IMR-90 (cell line): Measurements from ENCODE around the gene SAAL1. TPM values are rescaled to one million over a fixed set of nuclear protein-coding genes. Genes with fewer than 3 reads are reported as not detected.

Source experiments
- ATAC-seq: fragments of 200-7000 bp; cut with Tn5 transposase; 2 replicates; pipeline ENCODE4 v1.9.1; 2020; ENCODE audit warnings: low read depth, mild to moderate bottlenecking, moderate library complexity
- BruUV-seq: library from RNA; stranded (reverse); fragments of 400-500 nt; replicated peaks from 2 replicates; lab custom pipeline; 2021; lab: Mats Ljungman, UMichigan
- CTCF ChIA-PET: fragments of 300-600 bp; formaldehyde crosslinking; extraction: SDS; loops from one replicate; lab custom pipeline; 2021; ENCODE audit warnings: antibody characterized with exemption; lab: Yijun Ruan, JAX
- POLR2A ChIA-PET: fragments of 300-600 bp; sonication (Branson Sonifier 250); formaldehyde crosslinking; loops from one replicate; lab custom pipeline; 2022; ENCODE audit warnings: antibody characterized with exemption; ENCODE audit not compliant: unreplicated experiment; lab: Charles Lee
- DNase-seq: peaks from one replicate; pipeline ENCODE4 v3.0.0; 2013
- H2AFZ ChIP-seq: replicated peaks from 2 replicates; pipeline ENCODE3; 2013; ENCODE audit warnings: low read length, mild to moderate bottlenecking; ENCODE audit not compliant: poor library complexity
- H2AK5ac ChIP-seq: 2 replicates; pipeline ENCODE4 v1.6.1; 2013; ENCODE audit warnings: low read depth, low read length, inconsistent platforms
- H2AK9ac ChIP-seq: replicated peaks from 2 replicates; pipeline ENCODE3; 2013; ENCODE audit warnings: mild to moderate bottlenecking, low read depth, low read length, moderate library complexity; ENCODE audit not compliant: poor library complexity
- H2BK120ac ChIP-seq: 2 replicates; pipeline ENCODE4 v1.6.1; 2013; ENCODE audit warnings: low read depth, low read length, inconsistent platforms
- H2BK15ac ChIP-seq: 3 replicates; pipeline ENCODE4 v1.6.1; 2013; ENCODE audit warnings: low read depth, low read length, inconsistent platforms
- H2BK20ac ChIP-seq: 2 replicates; pipeline ENCODE4 v1.6.1; 2013; ENCODE audit warnings: low read depth, mild to moderate bottlenecking, inconsistent platforms, low read length, moderate library complexity
- H2BK5ac ChIP-seq: 2 replicates; pipeline ENCODE4 v1.6.1; 2013; ENCODE audit warnings: mild to moderate bottlenecking, low read depth, low read length, inconsistent platforms; ENCODE audit not compliant: poor library complexity, severe bottlenecking
- H3K14ac ChIP-seq: replicated peaks from 2 replicates; pipeline ENCODE4 v1.6.1; 2013; ENCODE audit warnings: low read depth, low read length, inconsistent platforms
- H3K18ac ChIP-seq: 2 replicates; pipeline ENCODE4 v1.6.1; 2013; ENCODE audit warnings: low read depth, low read length, control low read depth
- H3K23ac ChIP-seq: 2 replicates; pipeline ENCODE4 v1.6.1; 2013; ENCODE audit warnings: low read depth, low read length, inconsistent platforms
- H3K27ac ChIP-seq: 2 replicates; pipeline ENCODE4 v1.5.1; 2013; ENCODE audit warnings: mild to moderate bottlenecking, control low read depth, low read length; ENCODE audit not compliant: insufficient read depth
- H3K27me3 ChIP-seq: 2 replicates; pipeline ENCODE4 v1.6.1; 2013; ENCODE audit warnings: low read length; ENCODE audit not compliant: control insufficient read depth, insufficient read depth
- H3K36me3 ChIP-seq: 2 replicates; pipeline ENCODE4 v1.6.1; 2013; ENCODE audit warnings: low read length, mixed read lengths; ENCODE audit not compliant: control insufficient read depth, insufficient read depth
- H3K4ac ChIP-seq: 2 replicates; pipeline ENCODE4 v1.6.1; 2013; ENCODE audit warnings: low read depth, low read length, inconsistent platforms
- H3K4me1 ChIP-seq: 2 replicates; pipeline ENCODE4 v1.6.1; 2013; ENCODE audit warnings: low read length, mixed read lengths; ENCODE audit not compliant: control insufficient read depth, insufficient read depth
- H3K4me2 ChIP-seq: 2 replicates; pipeline ENCODE4 v1.6.1; 2013; ENCODE audit warnings: low read depth, mild to moderate bottlenecking, control low read depth, low read length, moderate library complexity
- H3K4me3 ChIP-seq: 2 replicates; pipeline ENCODE4 v1.5.1; 2013; ENCODE audit warnings: low read depth, mild to moderate bottlenecking, control low read depth, low read length, moderate library complexity; ENCODE audit not compliant: insufficient read depth
- H3K56ac ChIP-seq: 2 replicates; pipeline ENCODE4 v1.6.1; 2013; ENCODE audit warnings: low read length, inconsistent platforms; ENCODE audit not compliant: insufficient read depth; ENCODE audit errors: extremely low read depth
- H3K79me1 ChIP-seq, 2 experiments: 2 replicates each; pipeline ENCODE4 v1.6.1; 2013; ENCODE audit warnings: low read length in 2 of 2, inconsistent platforms in 1 of 2, low read depth in 1 of 2
- H3K9ac ChIP-seq: 2 replicates; pipeline ENCODE4 v1.6.1; 2013; ENCODE audit warnings: low read depth, low read length, control low read depth
- H3K9me1 ChIP-seq: 2 replicates; pipeline ENCODE4 v1.6.1; 2013; ENCODE audit warnings: low read length, inconsistent platforms; ENCODE audit not compliant: insufficient read depth
- H3K9me3 ChIP-seq: 2 replicates; pipeline ENCODE4 v1.6.1; 2013; ENCODE audit warnings: low read length; ENCODE audit not compliant: control insufficient read depth, insufficient read depth
- H4K20me1 ChIP-seq: 2 replicates; pipeline ENCODE4 v1.6.1; 2013; ENCODE audit warnings: low read length, inconsistent platforms; ENCODE audit not compliant: insufficient read depth
- H4K5ac ChIP-seq: 2 replicates; pipeline ENCODE4 v1.6.1; 2013; ENCODE audit warnings: mild to moderate bottlenecking, low read depth, low read length, control low read depth
- H4K8ac ChIP-seq, 2 experiments: 2 replicates each; pipeline ENCODE4 v1.6.1; 2013; ENCODE audit warnings: low read depth in 2 of 2, low read length in 2 of 2, control low read depth in 1 of 2, inconsistent platforms in 1 of 2
- H4K91ac ChIP-seq: 2 replicates; pipeline ENCODE4 v1.6.1; 2013; ENCODE audit warnings: low read depth, low read length, inconsistent platforms; ENCODE audit not compliant: insufficient read depth
- BHLHE40 ChIP-seq: fragments of 150-350 bp; IDR thresholded peaks from 2 replicates; pipeline ENCODE4 v1.6.1; 2016; ENCODE audit warnings: mild to moderate bottlenecking, low read depth, low read length
- CEBPB ChIP-seq: IDR thresholded peaks from 2 replicates; pipeline ENCODE4 v1.6.1; 2012; ENCODE audit warnings: low read depth, low read length, improper control_type of control experiment
- CHD1 ChIP-seq: IDR thresholded peaks from 2 replicates; pipeline ENCODE4 v1.6.1; 2012; ENCODE audit warnings: low read depth, low read length, improper control_type of control experiment
- FOS ChIP-seq: fragments of 150-350 bp; IDR thresholded peaks from 2 replicates; pipeline ENCODE4 v1.6.1; 2016; ENCODE audit warnings: low read depth, low read length
- MAFK ChIP-seq: IDR thresholded peaks from 2 replicates; pipeline ENCODE4 v1.6.1; 2012; ENCODE audit warnings: low read depth, low read length, improper control_type of control experiment
- MAZ ChIP-seq: IDR thresholded peaks from 2 replicates; pipeline ENCODE4 v1.6.1; 2012; ENCODE audit warnings: low read depth, mild to moderate bottlenecking, low read length, improper control_type of control experiment, moderate library complexity, borderline replicate concordance
- MXI1 ChIP-seq: IDR thresholded peaks from 2 replicates; pipeline ENCODE4 v1.6.1; 2012; ENCODE audit warnings: low read depth, mild to moderate bottlenecking, low read length, moderate library complexity, borderline replicate concordance
- NFE2L2 ChIP-seq: fragments of 150-350 bp; IDR thresholded peaks from 2 replicates; pipeline ENCODE4 v1.6.1; 2016; ENCODE audit warnings: low read depth, mild to moderate bottlenecking, low read length
- POLR2A ChIP-seq: IDR thresholded peaks from 2 replicates; pipeline ENCODE4 v1.6.1; 2012; ENCODE audit warnings: mild to moderate bottlenecking, low read depth, low read length
- RAD21 ChIP-seq: IDR thresholded peaks from 2 replicates; pipeline ENCODE4 v1.6.1; 2012; ENCODE audit warnings: low read length, improper control_type of control experiment
- RCOR1 ChIP-seq: IDR thresholded peaks from 2 replicates; pipeline ENCODE4 v1.6.1; 2012; ENCODE audit warnings: mild to moderate bottlenecking, low read length, improper control_type of control experiment; ENCODE audit not compliant: insufficient replicate concordance
- RFX5 ChIP-seq: IDR thresholded peaks from 2 replicates; pipeline ENCODE4 v1.8.0; 2012; ENCODE audit warnings: low read depth, mild to moderate bottlenecking, low read length, moderate library complexity
- SMC3 ChIP-seq: fragments of 150-350 bp; IDR thresholded peaks from 2 replicates; pipeline ENCODE4 v1.6.1; 2016; ENCODE audit warnings: low read depth, mild to moderate bottlenecking, antibody characterized with exemption, low read length, moderate library complexity
- WGBS, 2 experiments: methylation state at CpG; one replicate each; pipeline versions ENCODE4 v1.1.5 to v1.1.7; 2013; ENCODE audit warnings: missing lambda C conversion rate in 2 of 2; ENCODE audit not compliant: insufficient read length in 1 of 2; ENCODE audit errors: extremely low coverage in 2 of 2; 5-methylcytosine and 5-hydroxymethylcytosine counted together
- dilution Hi-C: fragments of 300-500 bp; cut with HindIII; formaldehyde crosslinking; loops from one replicate; pipeline ENCODE4 v1.14.3; 2018; ENCODE audit warnings: low sequenced_read_pairs; ENCODE audit not compliant: unreplicated experiment
- in situ Hi-C: fragments of 300-500 bp; cut with MboI; formaldehyde crosslinking; loops from 3 replicates; pipeline ENCODE4 v1.14.3; 2019; ENCODE audit warnings: low sequenced_read_pairs, inconsistent platforms, mixed read lengths
- intact Hi-C: fragments of 100-400 bp; cut with micrococcal nuclease; formaldehyde crosslinking; loops from 2 replicates; pipeline ENCODE4 v1.10.0; 2022
- polyA plus RNA-seq, 3 experiments: library from polyadenylated mRNA; depleted of rRNA; stranded (reverse); fragments of >200 nt; gene quantifications; 2 replicates each; pipeline ENCODE4 v1.2.3, GENCODE V29; 2012; ENCODE audit warnings: low replicate concordance in 1 of 3
- total RNA-seq: library from RNA; depleted of rRNA; stranded (reverse); fragments of >200 nt; gene quantifications from 2 replicates; pipeline ENCODE4 v1.2.3, GENCODE V29; 2012
- TF ChIP-seq, protein P1 (sequence below): conservative IDR thresholded peaks from 2 replicates; pipeline ENCODE4 v1.5.1; 2012; ENCODE audit warnings: mild to moderate bottlenecking, low read depth, low read length, improper control_type of control experiment
- TF ChIP-seq, protein P2 (sequence below): fragments of 150-350 bp; IDR thresholded peaks from 2 replicates; pipeline ENCODE4 v1.6.1; 2016; ENCODE audit warnings: low read depth, mild to moderate bottlenecking, low read length, moderate library complexity, borderline replicate concordance
- TF ChIP-seq, protein P3 (sequence below): fragments of 150-350 bp; IDR thresholded peaks from 2 replicates; pipeline ENCODE4 v1.6.1; 2017; ENCODE audit warnings: mild to moderate bottlenecking, antibody characterized with exemption, low read length, low read depth

Gene SAAL1
- total and polyA plus RNA-seq, 2 of the 4 experiments (the other 2 are of a cell fraction) = 12.5 to 12.8 TPM

DNA sequence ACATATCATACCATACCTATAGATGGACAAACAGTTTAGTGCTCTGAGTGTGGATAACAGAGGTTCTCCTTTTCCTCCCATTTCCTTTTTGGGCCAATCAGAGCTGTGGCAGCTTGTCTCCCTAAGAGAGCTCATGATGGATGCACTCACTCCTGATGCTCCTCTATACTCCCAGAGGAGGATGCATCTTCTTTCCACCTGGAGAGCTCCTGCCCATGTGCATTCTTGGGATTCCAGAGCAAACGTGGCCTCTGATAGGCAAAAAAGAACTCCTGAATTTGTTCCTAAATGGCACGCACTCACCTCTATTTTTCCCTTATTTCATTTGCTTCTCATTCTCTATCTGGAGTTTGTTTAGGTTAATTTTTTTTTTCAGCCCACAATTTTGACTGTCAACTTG, 29.4 kb upstream of the SAAL1 start:
- dilution Hi-C loops = no loop called here
- no peak for TF ChIP-seq NFE2L2
- TF ChIP-seq, protein P1, sequence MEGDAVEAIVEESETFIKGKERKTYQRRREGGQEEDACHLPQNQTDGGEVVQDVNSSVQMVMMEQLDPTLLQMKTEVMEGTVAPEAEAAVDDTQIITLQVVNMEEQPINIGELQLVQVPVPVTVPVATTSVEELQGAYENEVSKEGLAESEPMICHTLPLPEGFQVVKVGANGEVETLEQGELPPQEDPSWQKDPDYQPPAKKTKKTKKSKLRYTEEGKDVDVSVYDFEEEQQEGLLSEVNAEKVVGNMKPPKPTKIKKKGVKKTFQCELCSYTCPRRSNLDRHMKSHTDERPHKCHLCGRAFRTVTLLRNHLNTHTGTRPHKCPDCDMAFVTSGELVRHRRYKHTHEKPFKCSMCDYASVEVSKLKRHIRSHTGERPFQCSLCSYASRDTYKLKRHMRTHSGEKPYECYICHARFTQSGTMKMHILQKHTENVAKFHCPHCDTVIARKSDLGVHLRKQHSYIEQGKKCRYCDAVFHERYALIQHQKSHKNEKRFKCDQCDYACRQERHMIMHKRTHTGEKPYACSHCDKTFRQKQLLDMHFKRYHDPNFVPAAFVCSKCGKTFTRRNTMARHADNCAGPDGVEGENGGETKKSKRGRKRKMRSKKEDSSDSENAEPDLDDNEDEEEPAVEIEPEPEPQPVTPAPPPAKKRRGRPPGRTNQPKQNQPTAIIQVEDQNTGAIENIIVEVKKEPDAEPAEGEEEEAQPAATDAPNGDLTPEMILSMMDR = no peak
- TF ChIP-seq, protein P2, sequence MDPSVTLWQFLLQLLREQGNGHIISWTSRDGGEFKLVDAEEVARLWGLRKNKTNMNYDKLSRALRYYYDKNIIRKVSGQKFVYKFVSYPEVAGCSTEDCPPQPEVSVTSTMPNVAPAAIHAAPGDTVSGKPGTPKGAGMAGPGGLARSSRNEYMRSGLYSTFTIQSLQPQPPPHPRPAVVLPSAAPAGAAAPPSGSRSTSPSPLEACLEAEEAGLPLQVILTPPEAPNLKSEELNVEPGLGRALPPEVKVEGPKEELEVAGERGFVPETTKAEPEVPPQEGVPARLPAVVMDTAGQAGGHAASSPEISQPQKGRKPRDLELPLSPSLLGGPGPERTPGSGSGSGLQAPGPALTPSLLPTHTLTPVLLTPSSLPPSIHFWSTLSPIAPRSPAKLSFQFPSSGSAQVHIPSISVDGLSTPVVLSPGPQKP = no peak
- TF ChIP-seq MAZ = no peak
- TF ChIP-seq, protein P3, sequence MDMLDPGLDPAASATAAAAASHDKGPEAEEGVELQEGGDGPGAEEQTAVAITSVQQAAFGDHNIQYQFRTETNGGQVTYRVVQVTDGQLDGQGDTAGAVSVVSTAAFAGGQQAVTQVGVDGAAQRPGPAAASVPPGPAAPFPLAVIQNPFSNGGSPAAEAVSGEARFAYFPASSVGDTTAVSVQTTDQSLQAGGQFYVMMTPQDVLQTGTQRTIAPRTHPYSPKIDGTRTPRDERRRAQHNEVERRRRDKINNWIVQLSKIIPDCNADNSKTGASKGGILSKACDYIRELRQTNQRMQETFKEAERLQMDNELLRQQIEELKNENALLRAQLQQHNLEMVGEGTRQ = no peak
- no peak for TF ChIP-seq CHD1
- TF ChIP-seq SMC3 = no peak
- TF ChIP-seq MXI1 = no peak
- TF ChIP-seq POLR2A = no peak
- TF ChIP-seq MAFK = no peak
- no peak for TF ChIP-seq RCOR1
- TF ChIP-seq CEBPB = no peak
- TF ChIP-seq RFX5 = no peak
- TF ChIP-seq RAD21 = no peak
- TF ChIP-seq BHLHE40 = no peak
- no peak for TF ChIP-seq FOS
- no peak overlapping the region for H3K4me2 ChIP-seq

More for the DNA sequence above, 29.4 kb upstream of the SAAL1 start:
- Histone ChIP-seq H4K8ac (no peak overlapping the region), H3K4me1 (no peaks in the 10 kb centered on the region), H2BK120ac (no peak overlapping the region), H3K36me3 (no peaks in the 10 kb centered on the region), H3K27ac (no peak overlapping the region), H3K56ac (no peak overlapping the region), H4K5ac (no peak overlapping the region), H3K27me3 (no peaks in the 10 kb centered on the region; the same call in 1 of the 2 replicates), H2BK15ac (no peak overlapping the region), H3K14ac (no peak overlapping the region), H4K91ac (no peak overlapping the region), H3K79me1 (no peaks in the 10 kb centered on the region), H2BK20ac (no peak overlapping the region), H3K23ac (no peak overlapping the region), H3K18ac (no peak overlapping the region), H3K9ac (no peak overlapping the region), H3K4ac (no peak overlapping the region), H4K20me1 (no peaks in the 10 kb centered on the region), H3K9me1 (no peaks in the 10 kb centered on the region), H2AFZ (no peak overlapping the region), H2AK9ac (no peak overlapping the region), H2AK5ac (no peak overlapping the region), H3K9me3 (no peaks in the 10 kb centered on the region), H3K4me3 (no peak overlapping the region), H2BK5ac (no peak overlapping the region)
- CTCF ChIA-PET = no interaction called here
- no CpG with 5 or more reads among the region's 2 CpGs for WGBS, 2 experiments
- DNase-seq (no peak), ATAC-seq (no peak)
- intact Hi-C loops = no loop called here
- no TSS peak for BruUV-seq
- in situ Hi-C loops = no loop called here
- POLR2A ChIA-PET = no interaction called here
